GM12874 (cell line): Measurements from ENCODE around the gene GAB2.

Source experiments
- CTCF ChIP-seq: IDR thresholded peaks from 2 replicates; pipeline ENCODE4 v1.5.1; 2011; ENCODE audit warnings: low read depth, mild to moderate bottlenecking, control low read depth, low read length, moderate library complexity; ENCODE audit not compliant: insufficient read depth

GAB2 gene

GRCh38 chr11:78200553-78200952, 217.1 kb downstream of the GAB2 start:
- no peak for TF ChIP-seq CTCF

- TF ChIP-seq CTCF: no peak
Observed at GRCh38 chr11:78200061-78200460, 217.6 kb downstream of the GAB2 start.

- TF ChIP-seq CTCF: no peak
Observed at GRCh38 chr11:78199653-78200015, 218.0 kb downstream of the GAB2 start.

GRCh38 chr11:78199015-78199652, 218.5 kb downstream of the GAB2 start:
- no peak for TF ChIP-seq CTCF

GRCh38 chr11:78197816-78198215, 219.8 kb downstream of the GAB2 start:
- TF ChIP-seq CTCF: no peak

- no peak for TF ChIP-seq CTCF
Observed at GRCh38 chr11:78196661-78197091, 220.9 kb downstream of the GAB2 start.

GRCh38 chr11:78195917-78196560, 221.6 kb downstream of the GAB2 start:
- no peak for TF ChIP-seq CTCF
